Measurements from ENCODE around the gene ZNF575.
"Not testable (repeated sequence)": the region's sequence is repeated elsewhere in the genome, so short reads cannot be mapped to it uniquely, and the experiment has no call there.

Gene ZNF575

DNA sequence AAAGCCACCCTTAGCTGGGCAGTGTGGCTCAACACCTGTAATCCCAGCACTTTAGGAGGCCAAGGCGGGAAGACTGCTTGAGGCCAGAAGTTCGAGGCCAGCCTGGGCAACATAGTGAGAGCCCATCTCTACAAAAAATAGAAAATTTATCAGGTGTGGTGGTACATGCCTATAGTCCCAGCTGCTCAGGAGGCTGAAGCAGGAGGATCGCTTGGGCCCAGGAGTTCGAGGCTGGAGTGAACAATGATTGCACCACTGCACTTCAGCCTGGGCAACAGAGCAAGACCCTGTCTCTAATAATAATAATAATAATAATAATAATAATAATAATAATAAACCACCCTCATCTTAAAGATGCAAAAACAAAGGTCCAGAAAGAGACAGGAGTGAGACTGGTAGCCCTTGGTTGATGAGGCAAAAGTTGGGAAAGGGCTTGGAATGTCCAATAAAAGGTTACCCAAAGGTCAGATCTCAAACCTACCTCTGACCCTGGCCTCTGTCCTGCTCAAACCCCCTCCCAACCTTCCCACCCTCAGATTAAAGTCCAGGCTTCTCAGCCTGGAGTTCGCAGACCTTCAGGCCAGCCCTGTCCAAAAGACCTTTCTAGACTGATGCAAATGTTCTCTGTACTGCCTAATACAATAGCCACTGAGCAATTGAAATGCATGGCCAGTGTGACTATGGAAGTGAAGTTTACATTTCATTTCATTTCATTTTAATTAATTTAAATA lies 9.1 kb downstream of the ZNF575 start:
- DNase-seq (ENCODE audit: low read depth in 3 of 3): no peak

DNA sequence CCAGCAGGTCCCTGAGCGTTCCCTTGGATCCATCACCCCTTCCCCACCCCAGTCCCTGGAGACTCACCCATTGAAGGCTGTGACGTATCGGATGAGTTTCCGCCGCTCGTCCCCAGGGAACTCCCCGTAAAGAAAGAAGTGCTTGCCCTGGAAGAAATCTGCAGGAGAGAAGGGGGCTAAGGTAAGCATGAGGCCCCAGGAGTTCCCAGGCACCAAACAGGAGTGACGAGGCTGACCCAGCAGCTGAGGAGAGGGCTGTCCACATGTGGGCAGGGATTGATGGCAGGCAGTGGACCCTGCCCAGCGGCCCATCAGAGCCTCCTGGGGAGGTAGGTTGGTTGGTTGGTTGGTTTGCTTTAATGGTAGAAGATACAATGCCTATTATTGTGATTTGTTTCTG lies 11.1 kb downstream of the ZNF575 start:
- no peak for DNase-seq (ENCODE audit: low read depth in 3 of 3)

DNA sequence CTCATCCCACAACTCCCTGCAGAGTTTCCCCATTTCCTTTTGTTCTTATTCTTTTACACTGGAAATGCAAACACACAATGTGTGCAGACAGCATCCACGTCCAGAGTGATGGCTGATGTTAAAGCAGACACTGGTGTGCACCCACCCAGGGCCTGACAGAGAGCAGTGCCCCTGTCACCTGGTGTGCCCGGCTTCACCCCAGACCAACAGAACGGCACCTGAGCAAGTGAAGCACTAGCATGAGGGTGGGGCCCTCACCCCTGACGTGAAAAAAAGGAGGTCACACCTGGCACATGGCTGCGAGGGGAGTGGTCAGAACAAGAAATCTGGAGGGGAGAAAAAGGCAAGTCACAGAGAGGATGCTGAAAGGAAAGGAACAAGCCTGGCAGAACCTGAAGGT lies 12.3 kb downstream of the ZNF575 start:
- no peak for DNase-seq (ENCODE audit: low read depth in 3 of 3)

DNA sequence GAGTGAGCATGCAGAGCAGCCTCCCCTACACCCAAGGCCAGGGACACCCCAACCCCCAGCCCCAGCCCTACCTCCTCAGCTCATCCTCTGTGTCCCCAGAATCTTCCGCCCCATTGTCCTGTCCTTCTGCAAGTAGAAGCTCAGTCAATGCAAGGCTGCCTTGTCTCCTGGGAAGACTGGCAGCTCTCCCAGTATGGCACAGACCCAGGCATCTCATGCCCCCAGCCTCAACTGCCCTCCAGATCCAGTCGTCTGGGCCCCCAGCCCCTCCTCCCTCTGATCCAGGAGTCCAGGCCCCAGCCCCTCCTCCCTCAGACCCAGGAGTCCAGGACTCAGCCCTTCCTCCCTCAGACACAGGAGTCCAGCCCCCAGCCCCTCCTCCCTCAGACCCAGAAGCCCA lies 13.0 kb downstream of the ZNF575 start:
- no peak for DNase-seq (ENCODE audit: low read depth in 3 of 3)

DNA sequence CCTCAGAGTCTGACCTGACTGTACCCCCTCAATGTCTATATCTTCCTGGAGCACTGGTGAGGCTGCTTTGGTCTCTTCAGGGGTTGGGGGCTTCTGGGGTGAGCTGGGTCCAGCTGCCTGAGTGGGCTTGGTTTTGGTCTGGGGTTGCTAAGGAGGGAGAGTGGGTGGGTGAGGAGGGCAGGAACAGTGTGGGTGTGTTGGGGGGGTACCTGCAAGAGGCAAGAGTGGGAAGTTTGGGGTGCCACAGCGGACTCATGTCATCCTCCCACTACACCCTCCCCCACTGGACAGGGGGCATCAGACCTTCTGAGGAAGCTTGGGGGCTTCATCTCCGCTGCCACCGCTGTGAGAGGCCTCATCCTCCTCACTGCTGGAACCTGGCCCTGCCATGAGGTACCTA lies 13.6 kb downstream of the ZNF575 start:
- no peak for DNase-seq (ENCODE audit: low read depth in 3 of 3)

DNA sequence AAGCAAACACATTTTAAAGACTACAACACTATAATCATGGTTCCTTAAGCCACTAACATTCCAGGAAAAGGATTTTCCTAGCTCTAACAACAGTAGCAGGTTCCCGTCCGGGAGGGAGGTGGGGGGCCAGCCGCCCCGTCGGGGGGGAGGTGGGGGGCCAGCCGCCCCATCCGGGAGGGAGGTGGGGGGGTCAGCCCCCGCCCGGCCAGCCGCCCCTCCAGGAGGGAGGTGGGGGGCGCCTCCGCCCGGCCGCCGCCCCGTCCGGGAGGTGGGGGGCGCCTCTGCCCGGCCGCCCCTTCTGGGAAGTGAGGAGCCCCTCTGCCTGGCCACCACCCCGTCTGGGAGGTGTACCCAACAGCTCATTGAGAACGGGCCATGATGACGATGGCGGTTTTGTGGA lies 14.9 kb downstream of the ZNF575 start:
- not testable (repeated sequence) for DNase-seq (ENCODE audit: low read depth in 3 of 3)

DNA sequence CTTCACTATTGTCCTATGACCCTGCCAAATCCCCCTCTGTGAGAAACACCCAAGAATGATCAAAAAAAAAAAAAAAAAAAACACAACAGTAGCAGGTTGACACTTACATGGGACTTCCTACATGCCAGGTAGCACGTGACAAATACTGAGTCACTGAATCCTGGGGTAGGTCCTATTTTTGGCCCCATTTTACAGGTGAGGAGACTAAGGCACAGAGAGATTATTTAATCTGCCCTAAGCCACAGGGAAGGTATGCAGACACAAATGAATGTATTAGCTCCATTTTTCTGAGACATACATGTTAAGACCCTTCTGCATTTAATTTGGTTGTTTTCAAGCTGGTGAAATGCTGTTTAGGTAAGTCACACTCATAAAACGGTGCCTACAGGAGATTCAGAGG lies 15.7 kb downstream of the ZNF575 start:
- DNase-seq (ENCODE audit: low read depth in 3 of 3): no peak

DNA sequence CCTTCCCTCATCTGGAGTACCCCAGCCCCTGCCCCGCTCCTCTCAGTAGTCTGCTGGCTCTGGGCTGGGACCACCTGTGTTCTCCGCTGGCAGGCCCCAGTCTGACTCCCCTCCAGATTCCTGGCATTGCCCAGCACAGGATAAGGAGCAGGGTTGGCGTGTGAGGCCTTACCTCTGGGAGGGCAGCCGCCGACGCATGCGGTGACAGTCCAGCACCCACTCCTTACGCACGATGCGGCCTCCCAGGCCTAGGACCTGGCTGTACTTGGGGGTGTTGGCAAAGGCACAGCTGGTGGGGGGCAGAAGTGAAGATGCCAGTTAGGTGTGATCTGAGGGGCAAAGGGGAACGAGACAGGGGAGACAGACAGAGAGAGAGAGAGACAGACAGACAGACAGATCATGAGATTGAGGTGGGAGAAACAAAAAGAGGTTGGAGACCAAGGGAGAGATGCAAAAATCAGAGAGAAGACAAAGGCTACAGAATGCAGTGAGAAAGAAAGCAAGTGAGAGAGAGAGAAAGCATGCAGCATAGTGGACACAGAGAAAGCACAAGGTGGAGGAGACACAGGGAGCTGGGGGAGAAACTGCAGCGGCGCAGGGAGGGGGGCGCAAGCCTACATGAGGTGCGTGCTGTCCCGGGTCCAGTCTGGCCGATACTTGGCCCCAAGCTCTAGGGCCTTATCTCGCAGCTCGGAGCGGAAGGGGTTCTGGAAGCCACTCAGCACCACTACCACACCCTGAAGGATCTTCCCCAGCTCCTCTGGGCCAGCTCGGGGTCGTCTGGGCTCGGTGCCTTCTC lies 18.6 kb downstream of the ZNF575 start:
- DNase-seq (ENCODE audit: low read depth in 3 of 3): no peak

DNA sequence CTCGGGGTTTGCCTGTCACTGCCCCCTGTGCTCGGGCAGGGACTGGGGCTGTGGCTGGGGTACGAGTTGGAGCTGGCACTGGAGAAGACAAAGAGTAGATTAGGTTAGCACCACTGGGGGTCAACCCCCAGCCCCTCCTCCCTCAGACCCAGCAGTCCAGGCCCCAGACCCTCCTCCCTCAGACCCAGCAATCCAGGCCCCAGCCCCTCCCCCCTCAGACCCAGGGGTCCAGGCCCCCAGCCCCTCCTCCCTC lies 19.1 kb downstream of the ZNF575 start:
- no peak for DNase-seq (ENCODE audit: low read depth in 3 of 3)

DNA sequence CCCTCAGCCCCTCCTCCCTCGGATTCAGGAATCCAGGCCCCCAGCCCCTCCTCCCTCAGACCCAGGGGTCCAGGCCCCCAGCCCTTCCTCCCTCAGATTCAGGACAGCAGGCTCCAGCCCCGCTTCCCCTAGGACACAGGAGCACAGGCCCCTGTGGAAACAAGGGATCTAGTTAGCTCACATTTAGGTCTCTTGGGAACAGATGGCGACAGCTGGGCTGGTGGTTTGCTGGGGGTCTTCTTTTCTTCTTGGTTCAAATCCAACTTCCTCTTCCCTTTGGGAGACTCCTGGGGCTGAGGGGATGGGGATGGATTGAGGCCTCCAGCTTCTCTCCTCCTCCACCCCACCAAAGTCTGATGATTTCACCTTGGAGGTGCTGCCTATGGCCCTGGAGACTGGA lies 19.6 kb downstream of the ZNF575 start:
- DNase-seq (ENCODE audit: low read depth in 3 of 3): no peak

DNA sequence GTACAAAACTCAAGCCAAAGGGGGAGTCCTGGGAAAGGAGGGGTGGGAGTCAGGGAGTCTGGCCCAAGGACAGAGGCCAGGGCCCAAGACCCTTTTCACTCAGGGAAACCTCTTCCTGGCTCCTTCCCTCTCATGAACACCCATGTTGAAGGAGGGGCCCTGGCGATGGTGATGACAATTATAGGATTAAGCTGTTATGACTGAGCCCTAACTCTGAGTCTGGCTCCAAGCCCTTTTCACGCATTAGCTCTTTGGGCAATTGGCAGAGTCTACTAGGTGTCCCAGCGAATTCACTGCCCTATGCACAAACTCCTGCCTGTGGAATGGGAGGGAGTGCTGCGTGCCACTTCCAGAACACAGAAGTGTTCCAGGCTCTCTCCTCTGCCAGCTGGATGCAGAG lies 20.7 kb downstream of the ZNF575 start:
- no peak for DNase-seq (ENCODE audit: low read depth in 3 of 3)

DNA sequence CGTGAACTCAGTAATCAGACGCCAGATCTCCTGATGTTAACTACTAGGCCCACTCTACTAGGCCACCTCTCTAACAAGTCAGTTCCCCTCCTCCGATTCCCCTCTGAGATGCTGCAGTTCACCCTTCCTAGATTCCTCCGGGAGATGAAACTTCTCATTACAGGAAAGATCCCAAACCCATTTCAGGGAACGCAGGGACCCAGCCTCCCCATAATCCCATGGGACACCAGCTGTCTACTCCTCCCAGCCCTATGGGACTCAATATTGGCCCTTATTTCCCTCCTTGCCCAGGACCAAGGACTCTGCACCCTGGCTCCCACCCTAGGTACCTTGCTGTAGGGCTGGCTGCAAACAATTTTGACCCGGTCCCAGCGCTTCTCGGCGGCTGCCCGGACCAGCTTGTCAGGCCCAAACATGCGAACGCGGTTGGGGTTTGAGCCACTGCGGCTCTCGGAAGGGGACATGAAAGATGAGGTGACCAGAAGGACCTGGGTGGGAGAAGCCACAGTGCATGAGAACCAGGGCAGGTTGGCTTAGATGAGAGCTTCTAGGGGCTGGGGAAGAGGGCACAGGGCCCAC lies 21.4 kb downstream of the ZNF575 start:
- no peak for DNase-seq (ENCODE audit: low read depth in 3 of 3)

DNA sequence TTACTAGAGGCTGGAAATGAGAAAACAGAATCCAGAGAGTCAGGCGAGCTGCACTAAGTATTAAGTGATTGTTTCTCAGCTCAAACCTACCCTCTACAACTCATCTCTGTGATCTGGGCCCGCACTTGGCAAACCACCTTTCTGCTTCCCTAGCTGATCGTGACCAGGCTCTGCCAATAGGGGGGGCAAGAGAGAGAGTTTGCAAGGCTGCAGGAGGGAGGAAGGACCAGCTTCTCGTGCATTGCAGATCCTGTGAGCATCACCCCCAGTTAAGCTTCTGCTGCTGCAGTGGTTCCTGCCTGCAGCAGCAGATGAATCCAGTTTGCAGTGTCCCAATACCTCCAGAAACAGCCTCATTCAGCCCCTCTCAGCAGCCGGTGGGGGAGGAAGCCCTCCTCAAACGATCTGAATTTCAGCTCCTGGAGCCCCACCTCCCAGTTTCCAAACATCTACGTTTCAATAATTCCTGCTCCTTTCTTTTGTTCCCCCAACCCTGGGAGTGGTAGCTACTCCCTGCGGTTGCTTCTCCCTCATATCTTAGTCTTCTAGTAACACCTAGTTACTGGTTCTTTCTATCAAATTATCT lies 22.3 kb downstream of the ZNF575 start:
- DNase-seq (ENCODE audit: low read depth in 3 of 3): peak; percentile 52 to 74 (median 65)

DNA sequence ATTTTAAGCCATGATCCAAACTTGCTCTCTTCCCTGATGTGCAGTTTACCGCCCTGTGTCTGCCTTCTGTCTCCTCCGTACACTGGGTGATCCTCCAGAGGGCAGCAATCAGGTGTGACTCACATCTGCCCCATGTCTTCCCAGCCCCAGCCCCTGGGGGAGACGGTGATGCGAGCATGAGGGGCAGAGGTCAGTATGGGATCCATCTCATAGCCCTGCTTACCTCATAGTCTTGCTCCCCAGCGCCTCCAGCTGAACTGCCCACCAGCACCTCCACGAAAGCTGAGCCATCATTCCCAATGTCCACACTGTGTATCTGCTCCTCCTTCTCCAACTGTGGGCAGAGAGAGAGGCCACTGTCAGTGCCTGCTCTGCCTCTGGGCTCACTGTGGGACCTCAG lies 27.7 kb downstream of the ZNF575 start:
- DNase-seq (ENCODE audit: low read depth in 3 of 3): no peak

DNA sequence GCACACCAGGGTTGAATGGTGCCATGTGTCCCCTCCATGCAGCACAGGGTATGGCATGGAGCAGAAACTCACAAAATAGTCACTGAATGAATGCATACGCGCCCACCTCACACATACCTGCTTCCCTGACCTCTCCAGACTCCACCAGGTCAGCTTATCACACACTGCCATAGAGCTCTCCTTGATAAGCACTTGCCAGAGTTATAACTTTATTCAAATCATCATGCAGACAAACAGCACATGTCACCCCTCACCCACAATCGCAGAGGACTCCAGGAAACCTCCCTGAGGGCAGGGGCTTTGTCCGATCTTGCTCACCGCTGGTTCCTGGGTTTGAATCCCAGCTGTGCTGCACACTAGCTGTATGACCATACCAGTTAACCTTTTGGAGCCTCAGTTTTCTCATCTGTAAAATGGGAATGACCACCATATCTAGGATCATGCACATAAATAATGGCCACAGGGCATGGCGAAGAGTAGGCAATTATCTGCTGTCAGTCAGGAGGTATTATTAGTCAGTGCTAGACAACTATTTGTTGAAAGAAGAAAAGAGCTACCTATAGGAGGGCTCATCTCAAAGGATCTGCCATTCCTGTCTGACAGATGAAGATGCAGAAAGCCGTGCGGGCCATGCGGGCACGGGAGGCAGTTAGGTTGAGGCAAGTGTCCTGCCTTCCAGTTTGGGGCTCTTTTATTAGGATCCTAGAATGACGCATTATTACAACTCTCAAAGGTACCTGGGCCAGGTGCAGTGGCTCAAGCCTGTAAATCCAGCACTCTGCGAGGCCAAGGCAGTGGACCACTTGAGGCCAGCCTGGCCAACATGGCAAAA lies 28.4 kb downstream of the ZNF575 start:
- no peak for DNase-seq (ENCODE audit: low read depth in 3 of 3)

DNA sequence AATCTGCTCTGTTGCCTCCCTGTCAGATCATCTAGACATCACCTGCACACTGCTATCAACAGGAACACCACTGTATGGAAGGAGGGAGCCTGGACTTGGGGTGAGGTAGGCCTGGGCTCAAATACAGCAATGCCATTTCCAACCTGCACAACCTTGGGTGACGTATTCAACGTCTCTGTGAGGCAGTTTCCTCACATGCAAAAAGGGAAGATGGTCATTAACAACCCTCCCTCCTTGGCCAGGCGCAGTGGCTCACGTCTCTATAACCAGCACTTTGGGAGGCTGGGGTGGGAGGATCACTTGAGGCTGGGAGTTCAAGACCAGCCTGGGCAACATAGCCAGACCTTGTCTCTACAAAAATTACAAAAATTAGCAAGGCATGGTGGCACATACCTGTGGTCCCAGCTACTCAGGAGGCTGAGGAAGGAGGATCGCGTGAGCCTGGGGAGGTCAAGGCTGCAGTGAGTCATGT lies 29.3 kb downstream of the ZNF575 start:
- DNase-seq (ENCODE audit: low read depth in 3 of 3): no peak

DNA sequence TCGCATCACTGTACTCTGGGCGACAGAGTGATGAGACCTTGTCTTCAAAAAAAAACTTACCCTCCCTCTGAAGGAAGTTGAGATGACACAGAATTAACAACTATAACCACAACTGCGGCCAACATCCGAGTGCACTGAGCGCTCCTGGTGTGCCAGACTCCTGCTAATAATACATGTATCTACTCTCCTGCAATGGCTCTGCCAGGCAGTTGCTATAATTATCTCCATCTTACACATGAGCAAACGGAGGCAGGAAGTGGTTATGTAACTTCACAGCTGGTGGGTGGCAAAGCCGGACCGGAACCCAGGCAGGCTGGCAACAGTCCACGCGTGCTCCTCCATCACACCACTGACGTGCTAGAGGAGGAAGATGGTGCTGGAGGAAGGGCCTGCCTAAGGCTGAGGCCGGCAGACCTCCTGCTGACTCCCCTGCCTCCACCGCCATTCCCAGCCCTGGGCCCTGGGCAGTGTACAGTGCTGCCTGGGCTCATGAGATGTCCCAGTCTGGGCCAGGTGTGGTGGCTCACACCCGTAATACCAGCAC lies 29.8 kb downstream of the ZNF575 start:
- peak; percentile 26 to 63 (median 48) for DNase-seq (ENCODE audit: low read depth in 3 of 3)

DNA sequence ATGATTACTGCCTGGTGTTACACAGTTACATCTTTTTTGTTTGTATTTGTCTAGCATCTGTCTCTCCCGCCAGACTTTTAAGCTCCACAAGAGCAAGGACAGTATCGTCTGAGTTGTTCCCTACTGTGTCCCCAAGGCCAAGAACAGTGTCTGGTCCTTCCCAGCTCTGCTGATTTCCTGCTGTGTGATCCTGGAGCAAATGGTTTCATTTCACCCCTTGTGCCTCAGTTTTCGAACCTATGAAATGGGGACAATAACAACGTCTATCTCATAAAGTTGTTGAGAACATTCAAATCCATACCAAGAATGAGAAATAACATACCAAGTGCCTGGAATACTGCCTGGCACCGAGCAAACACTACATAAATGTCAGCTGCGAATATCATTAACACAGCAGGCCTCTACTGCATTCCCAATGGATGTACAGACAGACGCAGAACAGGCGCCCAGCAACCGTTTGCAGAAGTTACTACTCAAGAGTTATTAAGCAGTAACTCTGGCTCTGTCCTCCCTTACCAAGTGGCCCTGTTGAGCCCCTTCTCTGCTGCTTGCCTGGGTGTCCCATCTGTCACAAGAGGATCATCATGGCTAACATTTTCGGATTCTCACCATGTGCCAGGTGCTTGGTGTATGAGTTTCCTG lies 30.9 kb downstream of the ZNF575 start:
- no peak for DNase-seq (ENCODE audit: low read depth in 3 of 3)

DNA sequence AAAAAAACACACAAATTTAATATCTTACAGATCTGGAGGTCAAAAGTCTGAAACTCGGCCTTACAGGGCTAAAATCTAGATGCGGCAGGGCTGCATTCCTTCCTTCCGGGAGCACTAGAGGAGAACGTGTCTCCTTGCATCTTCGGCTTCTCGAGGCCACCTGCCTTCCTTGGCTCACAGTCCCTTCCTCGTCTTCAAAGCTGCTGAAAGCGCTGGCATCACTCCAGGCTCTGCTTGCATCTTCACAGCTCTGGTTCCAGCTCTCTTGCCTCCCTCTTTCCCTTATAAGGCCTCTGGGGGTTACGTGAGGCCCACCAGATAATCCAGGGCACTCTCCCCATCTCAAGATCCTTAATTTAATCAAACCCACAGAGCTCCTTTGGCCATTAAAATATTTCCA lies 31.8 kb downstream of the ZNF575 start:
- no peak for DNase-seq (ENCODE audit: low read depth in 3 of 3)

DNA sequence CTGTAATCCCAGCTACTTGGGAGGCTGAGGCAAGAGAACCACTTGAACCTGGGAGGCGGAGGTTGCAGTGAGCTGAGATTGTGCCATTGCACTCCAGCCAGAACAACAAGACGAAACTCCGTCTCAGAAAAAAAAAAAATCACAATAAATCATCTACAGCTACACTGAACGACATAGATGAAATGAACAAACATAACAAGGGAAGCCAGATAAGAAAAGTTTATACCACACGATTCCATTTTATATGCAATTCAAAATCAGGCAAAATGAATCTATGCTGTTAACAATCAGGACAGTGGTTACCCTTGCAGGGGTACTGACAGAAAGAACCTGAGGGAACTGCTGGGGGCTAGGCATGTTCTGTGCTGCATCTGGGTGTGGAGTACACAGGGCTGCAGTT lies 36.7 kb downstream of the ZNF575 start:
- no peak for DNase-seq (ENCODE audit: low read depth in 3 of 3)

DNA sequence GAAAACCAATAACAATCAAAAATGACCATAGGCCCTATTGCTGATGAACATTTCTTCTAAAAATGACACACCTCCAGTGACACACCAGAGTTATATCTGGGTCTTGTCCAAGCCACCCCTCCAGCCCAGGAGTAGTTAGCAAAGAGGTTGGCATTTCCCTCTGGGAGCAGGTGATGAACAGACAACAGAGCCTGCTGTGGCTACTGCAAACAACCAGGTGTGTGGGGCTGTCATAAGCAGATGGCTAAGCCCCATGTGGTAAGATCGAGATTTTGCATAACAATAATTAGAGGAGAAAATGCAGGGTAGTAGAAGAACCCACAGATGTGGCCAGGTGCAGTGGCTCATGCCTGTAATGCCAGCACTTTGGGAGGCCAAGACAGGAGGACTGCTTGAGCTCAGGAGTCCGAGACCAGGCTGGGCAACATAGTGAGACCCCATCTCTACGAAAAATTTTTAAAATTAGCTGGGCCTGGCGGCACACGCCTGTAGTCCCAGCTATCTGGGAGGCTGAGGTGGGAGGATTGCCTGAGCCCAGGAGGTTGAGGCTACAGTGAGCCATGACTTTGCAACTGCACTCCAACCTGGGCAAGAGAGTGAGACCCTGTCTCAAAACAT lies 37.3 kb downstream of the ZNF575 start:
- DNase-seq (ENCODE audit: low read depth in 3 of 3): no peak

Measured in stimulated activated CD4-positive, alpha-beta T cell treated with anti-CD3 and anti-CD28 coated beads, TNF-alpha, amount 100 ng/mL, for 4 hours (primary cell).